Breast epithelium (tissue), 3 donors: ENCODE results near the gene LGR4.

Source experiments
- POLR2A ChIP-seq: fragments of 450-650 bp; IDR thresholded peaks from one replicate; pipeline ENCODE4 v1.6.1; 2016; ENCODE audit warnings: antibody characterized with exemption, mild to moderate bottlenecking, moderate library complexity
- TF ChIP-seq, protein P1 (sequence below), 3 donors: fragments of 450-650 bp; IDR thresholded peaks; one replicate each; pipeline ENCODE4 v1.5.1; 2016 to 2017; ENCODE audit warnings: antibody characterized with exemption in 3 of 3, mild to moderate bottlenecking in 3 of 3, moderate library complexity in 3 of 3

DNA sequence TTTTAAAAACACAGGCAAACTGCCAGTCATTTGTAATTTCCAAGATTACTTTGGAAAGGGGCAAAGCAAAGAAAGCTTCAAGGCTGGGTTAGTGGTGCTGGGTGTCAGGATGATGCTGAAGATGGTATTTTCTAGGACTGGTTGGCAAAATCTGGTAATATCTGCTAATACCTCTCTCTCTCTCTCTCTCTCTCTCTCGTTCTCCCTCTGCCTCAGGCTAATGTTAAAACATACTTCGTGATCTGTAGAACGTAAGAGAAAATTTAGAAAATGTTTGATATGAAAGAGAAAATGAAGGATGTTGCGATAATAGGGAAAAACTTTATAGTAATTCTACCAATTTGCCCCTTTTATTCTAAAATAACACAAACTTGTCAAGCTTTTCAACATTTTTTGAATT lies 9.4 kb upstream of the LGR4 start:
- TF ChIP-seq, protein P1, sequence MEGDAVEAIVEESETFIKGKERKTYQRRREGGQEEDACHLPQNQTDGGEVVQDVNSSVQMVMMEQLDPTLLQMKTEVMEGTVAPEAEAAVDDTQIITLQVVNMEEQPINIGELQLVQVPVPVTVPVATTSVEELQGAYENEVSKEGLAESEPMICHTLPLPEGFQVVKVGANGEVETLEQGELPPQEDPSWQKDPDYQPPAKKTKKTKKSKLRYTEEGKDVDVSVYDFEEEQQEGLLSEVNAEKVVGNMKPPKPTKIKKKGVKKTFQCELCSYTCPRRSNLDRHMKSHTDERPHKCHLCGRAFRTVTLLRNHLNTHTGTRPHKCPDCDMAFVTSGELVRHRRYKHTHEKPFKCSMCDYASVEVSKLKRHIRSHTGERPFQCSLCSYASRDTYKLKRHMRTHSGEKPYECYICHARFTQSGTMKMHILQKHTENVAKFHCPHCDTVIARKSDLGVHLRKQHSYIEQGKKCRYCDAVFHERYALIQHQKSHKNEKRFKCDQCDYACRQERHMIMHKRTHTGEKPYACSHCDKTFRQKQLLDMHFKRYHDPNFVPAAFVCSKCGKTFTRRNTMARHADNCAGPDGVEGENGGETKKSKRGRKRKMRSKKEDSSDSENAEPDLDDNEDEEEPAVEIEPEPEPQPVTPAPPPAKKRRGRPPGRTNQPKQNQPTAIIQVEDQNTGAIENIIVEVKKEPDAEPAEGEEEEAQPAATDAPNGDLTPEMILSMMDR (IDR thresholded peaks at IDR 0.05): no peak
- TF ChIP-seq POLR2A: no peak
